Measurements from ENCODE around the gene MGAT4C.

The MGAT4C gene

DNA sequence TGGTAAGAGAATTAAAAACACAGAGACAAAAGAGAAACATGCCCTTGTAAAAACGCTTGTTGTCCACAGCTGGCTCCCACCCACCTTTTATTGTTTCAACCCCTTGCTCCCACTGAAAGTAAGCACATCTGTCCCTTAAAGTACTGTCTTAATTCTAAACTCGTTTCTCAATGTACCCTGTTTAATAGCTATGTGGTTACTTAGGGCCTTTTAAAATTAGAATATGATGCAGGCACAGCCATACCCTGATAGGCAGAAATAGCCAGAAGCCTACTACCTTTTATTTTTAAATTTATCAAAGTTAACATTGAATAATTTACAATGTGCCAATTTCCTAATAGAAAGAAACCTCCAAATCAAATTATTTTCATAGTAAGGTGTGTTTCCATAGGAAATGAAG lies 4.0 kb upstream of the MGAT4C start:
- Histone ChIP-seq H3K36me3 (ENCODE audit: insufficient read depth, low read length) (no peaks in the 10 kb centered on the region), H3K9ac (ENCODE audit: low read depth, low read length) (no peak overlapping the region), H3K4me2 (ENCODE audit: low read length) (no peak overlapping the region)

DNA sequence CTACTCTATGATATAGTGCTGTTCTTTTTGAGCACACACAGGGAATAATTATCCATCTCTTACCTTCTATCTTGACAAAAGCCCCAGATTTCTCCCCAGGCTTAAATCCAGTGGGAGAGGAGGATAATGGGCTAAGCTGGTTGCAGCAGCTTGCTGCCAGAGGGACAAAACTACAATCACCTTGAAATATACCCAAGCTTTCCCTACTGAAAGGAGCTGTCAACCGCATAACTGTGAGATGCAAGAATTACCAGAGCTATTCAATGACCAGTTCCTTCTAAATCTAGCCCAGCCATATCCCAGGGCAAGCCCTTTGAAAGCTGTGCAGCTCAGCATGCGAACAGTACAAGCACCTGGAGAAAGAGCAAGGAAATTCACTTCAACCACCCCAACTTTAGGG lies 943 bp upstream of the MGAT4C start:
- Histone ChIP-seq H3K36me3 (ENCODE audit: insufficient read depth, low read length) (no peaks in the 10 kb centered on the region), H3K9me3 (replicated peaks; ENCODE audit: low read length) (no peaks in the 10 kb centered on the region), H3K4me1 (ENCODE audit: control insufficient read depth, insufficient read depth, low read length) (no peaks in the 10 kb centered on the region), H3K27me3 (ENCODE audit: control insufficient read depth, insufficient read depth, low read length) (no peaks in the 10 kb centered on the region), H3K4me3 (ENCODE audit: low read length) (no peak overlapping the region), H3K4me2 (ENCODE audit: low read length) (no peak overlapping the region), H3K9ac (ENCODE audit: low read depth, low read length) (no peak overlapping the region)

More for the DNA sequence above, 4.0 kb upstream of the MGAT4C start:
- Histone ChIP-seq H3K27me3 (ENCODE audit: control insufficient read depth, insufficient read depth, low read length) (no peaks in the 10 kb centered on the region), H3K4me3 (ENCODE audit: low read length) (no peak overlapping the region), H3K4me1 (ENCODE audit: control insufficient read depth, insufficient read depth, low read length) (peaks cover 5% of the 10 kb centered on the region), H3K9me3 (replicated peaks; ENCODE audit: low read length) (no peaks in the 10 kb centered on the region)

DNA sequence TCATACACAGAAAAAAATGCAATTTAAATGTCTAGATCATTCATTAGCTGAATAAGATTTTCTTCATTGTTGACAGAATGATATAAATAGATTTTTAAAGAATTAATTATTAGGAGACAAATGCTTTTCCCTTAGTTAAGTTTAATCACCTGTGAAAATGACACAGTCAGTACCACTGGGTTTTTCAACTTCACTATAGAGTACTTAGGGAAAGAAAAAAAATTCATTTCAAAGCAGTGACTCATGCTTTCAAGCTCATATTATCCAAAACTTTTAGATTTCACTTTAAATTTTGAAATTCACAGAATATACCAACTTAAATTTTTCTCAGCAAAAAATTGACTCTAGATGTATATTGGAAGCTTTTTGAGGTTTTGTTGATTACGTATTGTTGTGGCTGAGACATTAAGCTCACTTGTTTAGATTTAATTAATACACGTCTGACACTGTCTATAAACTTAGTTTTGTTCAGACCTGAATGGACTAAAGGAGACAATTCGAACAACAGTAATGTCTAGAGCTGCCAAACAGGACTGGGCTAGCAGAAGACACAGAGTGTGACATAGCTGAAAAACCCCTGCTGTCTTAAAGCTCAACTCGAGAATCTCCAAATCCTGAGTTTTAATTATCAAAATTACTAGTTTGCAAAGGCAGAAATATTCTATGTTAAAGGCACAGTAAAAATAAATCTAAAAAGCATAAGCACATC lies 1.6 kb downstream of the MGAT4C start:
- H3K36me3 ChIP-seq (ENCODE audit: insufficient read depth, low read length), result no peaks in the 10 kb centered on the region
- H3K4me1 ChIP-seq (ENCODE audit: control insufficient read depth, insufficient read depth, low read length), result peaks cover 7% of the 10 kb centered on the region
- H3K4me2 ChIP-seq (ENCODE audit: low read length), result no peak overlapping the region
- no peaks in the 10 kb centered on the region for H3K9me3 ChIP-seq (replicated peaks; ENCODE audit: low read length)
- H3K27me3 ChIP-seq (ENCODE audit: control insufficient read depth, insufficient read depth, low read length), result no peaks in the 10 kb centered on the region
- no peak overlapping the region for H3K9ac ChIP-seq (ENCODE audit: low read depth, low read length)
- no peak overlapping the region for H3K4me3 ChIP-seq (ENCODE audit: low read length)

DNA sequence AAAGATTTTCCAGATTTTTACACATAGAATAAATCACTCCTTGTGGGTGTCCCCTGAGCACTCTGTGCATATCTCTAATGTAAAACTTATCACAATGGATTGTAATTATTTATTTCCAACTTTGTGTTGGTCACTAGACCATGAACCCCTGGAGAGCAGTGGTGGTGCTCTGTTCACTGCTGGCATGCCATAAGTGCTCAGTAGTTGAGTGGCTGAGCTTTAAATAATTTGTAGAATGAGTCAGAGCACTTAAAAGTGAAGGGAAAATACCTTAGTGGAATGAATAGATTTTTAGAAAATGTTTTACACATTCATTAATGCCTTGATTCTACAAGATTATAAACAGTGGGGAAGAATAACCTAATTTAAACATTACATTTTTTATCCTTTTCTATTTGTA lies 6.3 kb downstream of the MGAT4C start:
- no peak overlapping the region for H3K4me3 ChIP-seq (ENCODE audit: low read length)
- no peaks in the 10 kb centered on the region for H3K27me3 ChIP-seq (ENCODE audit: control insufficient read depth, insufficient read depth, low read length)
- H3K4me2 ChIP-seq (ENCODE audit: low read length), result peak overlapping the region; percentile 32
- H3K9me3 ChIP-seq (replicated peaks; ENCODE audit: low read length), result no peaks in the 10 kb centered on the region
- peaks cover 9% of the 10 kb centered on the region for H3K4me1 ChIP-seq (ENCODE audit: control insufficient read depth, insufficient read depth, low read length)
- H3K36me3 ChIP-seq (ENCODE audit: insufficient read depth, low read length), result no peaks in the 10 kb centered on the region
- no peak overlapping the region for H3K9ac ChIP-seq (ENCODE audit: low read depth, low read length)

DNA sequence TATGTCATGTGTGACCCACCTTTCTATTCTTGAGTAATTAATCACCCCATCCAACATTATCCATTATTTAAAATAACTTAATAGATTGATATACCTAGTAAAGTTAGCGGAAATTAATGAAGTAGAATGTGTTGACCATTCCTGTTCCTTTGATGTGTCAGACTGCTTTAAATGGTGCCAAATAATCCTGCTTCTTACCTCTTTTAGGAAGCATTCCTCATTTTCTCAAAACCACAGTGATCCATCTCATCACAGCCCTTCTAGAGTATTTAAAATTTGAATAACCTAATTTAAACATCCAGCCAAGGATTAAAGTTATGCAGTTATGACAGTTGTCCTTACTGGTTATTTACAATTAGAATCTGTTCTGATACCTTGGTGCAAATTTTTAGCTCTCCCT lies 6.9 kb downstream of the MGAT4C start:
- Histone ChIP-seq H3K9me3 (replicated peaks; ENCODE audit: low read length) (no peaks in the 10 kb centered on the region), H3K4me2 (ENCODE audit: low read length) (no peak overlapping the region), H3K9ac (ENCODE audit: low read depth, low read length) (no peak overlapping the region), H3K27me3 (ENCODE audit: control insufficient read depth, insufficient read depth, low read length) (no peaks in the 10 kb centered on the region), H3K4me3 (ENCODE audit: low read length) (no peak overlapping the region), H3K36me3 (ENCODE audit: insufficient read depth, low read length) (no peaks in the 10 kb centered on the region), H3K4me1 (ENCODE audit: control insufficient read depth, insufficient read depth, low read length) (peaks cover 9% of the 10 kb centered on the region)

DNA sequence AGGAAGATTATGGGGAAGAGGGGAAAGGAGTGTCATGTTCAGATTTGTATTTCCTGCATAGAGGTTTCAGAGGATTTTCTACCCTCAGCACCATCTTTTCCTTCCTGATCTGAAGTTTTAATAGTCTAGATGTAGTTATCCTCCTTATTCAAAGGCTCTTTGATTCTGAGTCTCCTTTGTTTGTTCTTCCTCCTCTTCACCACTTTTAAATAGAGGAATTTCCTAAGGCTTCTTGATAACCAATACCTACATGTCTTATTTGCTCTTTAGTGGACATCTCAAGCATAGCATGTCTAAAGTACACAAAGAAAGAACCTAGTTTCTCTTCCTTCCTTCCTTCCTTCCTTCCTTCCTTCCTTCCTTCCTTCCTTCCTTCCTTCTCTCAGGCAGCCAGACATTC lies 8.3 kb downstream of the MGAT4C start:
- no peak overlapping the region for H3K9ac ChIP-seq (ENCODE audit: low read depth, low read length)
- H3K9me3 ChIP-seq (replicated peaks; ENCODE audit: low read length), result no peaks in the 10 kb centered on the region
- no peaks in the 10 kb centered on the region for H3K36me3 ChIP-seq (ENCODE audit: insufficient read depth, low read length)
- H3K27me3 ChIP-seq (ENCODE audit: control insufficient read depth, insufficient read depth, low read length), result no peaks in the 10 kb centered on the region
- no peak overlapping the region for H3K4me3 ChIP-seq (ENCODE audit: low read length)
- H3K4me2 ChIP-seq (ENCODE audit: low read length), result no peak overlapping the region
- H3K4me1 ChIP-seq (ENCODE audit: control insufficient read depth, insufficient read depth, low read length), result peaks cover 9% of the 10 kb centered on the region

DNA sequence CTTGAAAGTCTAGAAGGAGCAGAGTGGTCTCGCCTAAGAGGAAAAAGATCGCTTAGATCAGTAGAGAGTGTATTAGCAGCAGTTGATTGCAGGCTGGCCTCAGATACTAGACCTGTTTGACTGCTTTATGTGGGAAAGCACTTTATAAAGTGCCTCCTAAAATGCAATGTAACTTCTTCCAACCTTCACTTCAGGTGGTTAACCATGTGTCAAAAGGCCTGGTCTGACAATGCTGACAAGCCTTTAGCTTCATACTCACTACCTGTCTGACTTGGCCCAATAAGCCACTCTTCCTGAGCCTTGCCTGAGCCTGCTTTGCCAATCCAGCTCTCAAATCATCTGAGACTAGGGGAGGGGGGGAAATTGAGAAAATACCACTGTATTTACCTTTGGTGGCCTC lies 14.6 kb downstream of the MGAT4C start:
- Histone ChIP-seq H3K36me3 (ENCODE audit: insufficient read depth, low read length) (no peaks in the 10 kb centered on the region), H3K27me3 (ENCODE audit: control insufficient read depth, insufficient read depth, low read length) (no peaks in the 10 kb centered on the region), H3K9me3 (replicated peaks; ENCODE audit: low read length) (no peaks in the 10 kb centered on the region), H3K4me3 (ENCODE audit: low read length) (no peak overlapping the region), H3K4me1 (ENCODE audit: control insufficient read depth, insufficient read depth, low read length) (no peaks in the 10 kb centered on the region), H3K4me2 (ENCODE audit: low read length) (no peak overlapping the region), H3K9ac (ENCODE audit: low read depth, low read length) (no peak overlapping the region)

DNA sequence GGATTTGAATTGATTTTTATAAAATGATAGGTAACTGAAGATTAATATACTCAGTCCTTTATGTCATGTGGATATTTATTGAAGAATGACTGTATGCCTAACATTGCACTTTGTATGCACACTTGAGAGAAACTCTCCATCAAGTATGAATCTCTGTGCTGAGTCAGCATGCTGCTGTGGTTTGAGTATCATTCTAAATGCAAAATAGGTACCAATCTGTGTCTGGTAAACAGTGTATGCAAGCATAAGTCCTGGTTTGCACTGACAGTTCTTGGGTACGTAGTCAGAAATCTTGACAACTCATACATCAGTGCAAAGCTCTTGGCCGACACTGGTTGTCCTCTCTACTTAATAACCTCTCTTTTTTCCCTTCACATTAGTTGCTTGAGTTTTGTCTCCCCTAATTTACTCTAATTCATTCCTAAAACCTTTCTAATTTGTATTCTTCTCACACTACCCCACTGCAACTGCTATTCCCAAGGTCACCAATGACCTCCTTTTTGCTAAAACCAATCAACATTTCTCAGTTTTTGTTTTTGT lies 21.8 kb downstream of the MGAT4C start:
- Histone ChIP-seq H3K4me1 (ENCODE audit: control insufficient read depth, insufficient read depth, low read length) (peaks cover 15% of the 10 kb centered on the region), H3K9me3 (replicated peaks; ENCODE audit: low read length) (no peaks in the 10 kb centered on the region), H3K4me3 (ENCODE audit: low read length) (no peak overlapping the region), H3K36me3 (ENCODE audit: insufficient read depth, low read length) (no peaks in the 10 kb centered on the region), H3K9ac (ENCODE audit: low read depth, low read length) (no peak overlapping the region), H3K4me2 (ENCODE audit: low read length) (no peak overlapping the region), H3K27me3 (ENCODE audit: control insufficient read depth, insufficient read depth, low read length) (no peaks in the 10 kb centered on the region)

DNA sequence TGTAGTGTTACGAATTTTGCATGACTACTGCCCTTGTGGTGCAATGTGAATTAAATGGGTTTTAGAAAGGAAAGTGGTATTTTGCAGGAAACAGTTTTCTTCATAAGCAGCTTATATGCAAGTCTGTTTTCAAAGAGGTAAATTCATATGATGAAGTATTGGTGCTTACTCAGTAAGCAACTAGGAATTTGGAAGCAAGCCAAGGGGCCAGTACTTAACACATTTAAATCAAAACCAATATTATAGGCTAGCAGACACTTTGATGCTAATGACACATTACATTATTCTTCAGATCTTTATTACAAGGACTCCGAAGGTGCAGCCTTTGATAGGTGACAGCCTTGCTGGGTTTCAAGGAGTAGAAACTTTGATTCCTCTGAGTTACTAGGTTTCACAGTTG lies 23.1 kb downstream of the MGAT4C start:
- H3K27me3 ChIP-seq (ENCODE audit: control insufficient read depth, insufficient read depth, low read length), result no peaks in the 10 kb centered on the region
- no peaks in the 10 kb centered on the region for H3K36me3 ChIP-seq (ENCODE audit: insufficient read depth, low read length)
- peaks cover 15% of the 10 kb centered on the region for H3K4me1 ChIP-seq (ENCODE audit: control insufficient read depth, insufficient read depth, low read length)
- no peak overlapping the region for H3K4me2 ChIP-seq (ENCODE audit: low read length)
- H3K4me3 ChIP-seq (ENCODE audit: low read length), result no peak overlapping the region
- H3K9me3 ChIP-seq (replicated peaks; ENCODE audit: low read length), result no peaks in the 10 kb centered on the region
- no peak overlapping the region for H3K9ac ChIP-seq (ENCODE audit: low read depth, low read length)

DNA sequence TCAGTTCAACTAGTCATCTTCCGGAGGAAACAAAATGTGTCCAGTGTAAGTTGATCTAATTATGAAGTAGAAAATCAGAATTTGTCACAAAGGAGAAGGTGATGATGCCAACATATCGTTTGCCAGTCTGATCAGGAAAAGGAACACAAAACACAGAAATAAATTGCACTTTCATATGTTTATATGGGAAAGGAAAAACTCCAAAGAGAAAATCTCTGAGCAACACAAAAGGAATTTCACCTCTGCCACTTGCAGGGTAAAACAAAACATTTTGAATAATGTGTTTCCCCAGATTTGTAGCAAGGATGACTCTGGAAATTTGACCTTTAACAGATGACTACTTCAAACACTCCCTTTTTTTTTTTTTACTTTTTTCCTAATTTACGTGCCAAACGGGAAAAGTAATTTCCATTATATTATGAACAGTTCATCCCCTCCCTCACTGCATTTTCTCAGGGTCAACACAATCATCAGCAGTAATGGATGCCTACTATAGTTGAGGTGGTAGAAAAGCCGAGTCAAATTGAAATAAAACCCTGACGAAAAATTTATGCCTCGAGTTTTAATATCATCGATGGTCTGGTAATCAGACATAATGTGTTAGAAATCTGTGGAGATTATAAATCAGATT lies 25.6 kb downstream of the MGAT4C start:
- Histone ChIP-seq H3K36me3 (ENCODE audit: insufficient read depth, low read length) (no peaks in the 10 kb centered on the region), H3K27me3 (ENCODE audit: control insufficient read depth, insufficient read depth, low read length) (no peaks in the 10 kb centered on the region), H3K4me3 (ENCODE audit: low read length) (peak overlapping the region; percentile 37), H3K9ac (ENCODE audit: low read depth, low read length) (no peak overlapping the region), H3K4me2 (ENCODE audit: low read length) (peak overlapping the region; percentile 60), H3K9me3 (replicated peaks; ENCODE audit: low read length) (no peaks in the 10 kb centered on the region), H3K4me1 (ENCODE audit: control insufficient read depth, insufficient read depth, low read length) (peaks cover 15% of the 10 kb centered on the region)

DNA sequence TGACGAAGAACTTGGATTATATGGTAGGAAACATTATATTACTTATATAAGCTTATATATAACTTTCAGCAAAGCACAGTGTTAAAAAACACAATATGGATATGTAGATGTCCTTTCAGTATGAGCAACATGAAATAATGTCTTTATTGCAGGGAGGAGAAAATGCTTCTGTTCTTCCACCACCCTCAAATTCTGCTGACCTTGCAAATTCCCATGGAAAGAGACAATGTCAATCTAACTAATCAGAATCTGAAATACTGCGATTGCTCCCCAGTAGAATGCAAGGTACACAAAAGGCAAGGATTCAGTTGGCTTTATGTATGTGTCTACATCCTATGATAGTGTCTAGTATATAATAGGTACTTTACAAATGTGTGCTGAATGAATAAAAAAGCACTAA lies 26.4 kb downstream of the MGAT4C start:
- Histone ChIP-seq H3K4me3 (ENCODE audit: low read length) (no peak overlapping the region), H3K4me1 (ENCODE audit: control insufficient read depth, insufficient read depth, low read length) (peaks cover 15% of the 10 kb centered on the region), H3K27me3 (ENCODE audit: control insufficient read depth, insufficient read depth, low read length) (no peaks in the 10 kb centered on the region), H3K9me3 (replicated peaks; ENCODE audit: low read length) (no peaks in the 10 kb centered on the region), H3K4me2 (ENCODE audit: low read length) (no peak overlapping the region), H3K9ac (ENCODE audit: low read depth, low read length) (no peak overlapping the region), H3K36me3 (ENCODE audit: insufficient read depth, low read length) (no peaks in the 10 kb centered on the region)

DNA sequence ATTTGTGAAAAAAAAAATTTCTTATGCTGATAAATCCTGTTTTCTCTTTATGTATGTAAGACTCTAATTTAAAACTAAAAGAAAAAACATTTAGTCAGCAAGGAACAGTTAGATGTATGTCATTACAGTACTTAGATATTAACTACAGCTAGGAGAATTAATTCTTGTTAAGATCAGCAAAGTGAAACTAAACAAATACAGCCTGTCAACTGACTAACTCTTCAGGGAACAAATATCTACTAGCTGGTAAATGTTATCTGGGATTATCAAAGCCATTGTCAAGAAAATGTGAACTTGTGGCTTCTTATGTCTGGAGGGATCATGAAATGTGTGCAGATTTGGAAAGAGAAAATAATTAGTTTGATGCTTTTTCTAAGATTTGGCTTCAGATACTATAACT lies 27.5 kb downstream of the MGAT4C start:
- H3K4me3 ChIP-seq (ENCODE audit: low read length), result no peak overlapping the region
- H3K36me3 ChIP-seq (ENCODE audit: insufficient read depth, low read length), result no peaks in the 10 kb centered on the region
- no peaks in the 10 kb centered on the region for H3K27me3 ChIP-seq (ENCODE audit: control insufficient read depth, insufficient read depth, low read length)
- H3K4me1 ChIP-seq (ENCODE audit: control insufficient read depth, insufficient read depth, low read length), result peaks cover 15% of the 10 kb centered on the region
- H3K4me2 ChIP-seq (ENCODE audit: low read length), result no peak overlapping the region
- H3K9me3 ChIP-seq (replicated peaks; ENCODE audit: low read length), result no peaks in the 10 kb centered on the region
- no peak overlapping the region for H3K9ac ChIP-seq (ENCODE audit: low read depth, low read length)

Data from skeletal muscle satellite cell (primary cell).